Adrenal gland (tissue), 12 donors: ENCODE data around the gene ACVR1. TPM values are rescaled to one million over a fixed set of nuclear protein-coding genes. Genes with fewer than 3 reads are reported as not detected.

Source experiments
- DNase-seq, 7 donors: peaks; one replicate each; pipeline ENCODE4 v3.0.0-alpha.2; 2019 to 2020
- H3K27ac ChIP-seq, 5 donors: fragments of 200-600 bp; sonication (generic) in 4 of 5; 1 replicate in 3 of 5; 2 replicates in 2 of 5; pipeline versions ENCODE4 v1.5.1 to v1.8.0; 2016 to 2020; ENCODE audit warnings: mild to moderate bottlenecking in 1 of 5
- H3K27me3 ChIP-seq: fragments of 200-600 bp; 2 replicates; pipeline ENCODE4 v1.8.0; 2021
- H3K36me3 ChIP-seq, 2 donors: fragments of 200-600 bp; replicated peaks in 1 of 2; 1 replicate in 1 of 2; 2 replicates in 1 of 2; pipeline versions ENCODE4 v1.5.1 to v1.8.0; 2018 to 2022
- H3K4me1 ChIP-seq, 2 donors: fragments of 200-600 bp; replicated peaks in 1 of 2; 1 replicate in 1 of 2; 2 replicates in 1 of 2; pipeline versions ENCODE4 v1.5.1 to v1.8.0; 2018 to 2021
- H3K4me3 ChIP-seq, 4 donors: fragments of 200-600 bp; sonication (generic) in 3 of 4; one replicate each; pipeline ENCODE4 v1.5.1; 2016 to 2018
- H3K9me3 ChIP-seq, 3 donors: fragments of 200-600 bp; sonication (generic) in 1 of 3; replicated peaks in 1 of 3; 1 replicate in 2 of 3; 2 replicates in 1 of 3; pipeline versions ENCODE4 v1.5.1 to v1.8.0; 2016 to 2021
- POLR2A ChIP-seq, 2 donors: fragments of 450-650 bp; IDR thresholded peaks; one replicate each; pipeline ENCODE4 v1.6.1; 2017; ENCODE audit warnings: antibody characterized with exemption in 2 of 2, mild to moderate bottlenecking in 2 of 2, moderate library complexity in 1 of 2
- WGBS, 4 donors: extraction: QIAGEN DNeasy Blood & Tissue Kit in 2 of 4; methylation state at CpG; one replicate each; pipeline versions ENCODE4 v1.1.5 to v1.1.7; 2013 to 2017; 5-methylcytosine and 5-hydroxymethylcytosine counted together
- intact Hi-C, 2 donors: fragments of 100-400 bp; cut with DNase I; formaldehyde crosslinking; loops; one replicate each; pipeline versions ENCODE4 v1.14.1 to v1.15.0; 2022 to 2023
- polyA plus RNA-seq, 3 donors: library from polyadenylated mRNA; stranded (reverse); fragments of 200-250 nt in 2 of 3; fragments of 350-450 nt in 1 of 3; fragmentation: Illumina TruSeq in 1 of 3; extraction: RNeasy Lipid Tissue Mini Kit (QIAGEN cat#74804) in 1 of 3; gene quantifications; one replicate each; pipeline ENCODE4 v1.2.3, GENCODE V29; 2013 to 2014
- total RNA-seq, 9 donors: library from RNA; depleted of rRNA in 4 of 9; stranded (reverse); fragments of >200 nt in 4 of 9; fragments of 120-200 nt in 1 of 9; fragmentation: NEBNext Ultra II Directional in 1 of 9; extraction: Animal tissue kit (Norgen Biotek cat#: 25700) in 1 of 9; gene quantifications; one replicate each; pipeline versions ENCODE4 v1.1.0 to v1.2.4, GENCODE V29; 2013 to 2023
- TF ChIP-seq, protein P1 (sequence below), 6 experiments: fragments of 450-650 bp in 4 of 6; fragments of 200-600 bp in 2 of 6; sonication (generic) in 1 of 6; IDR thresholded peaks; 1 replicate in 5 of 6; 2 replicates in 1 of 6; pipeline versions ENCODE4 v1.5.1 to v1.8.0; 2016 to 2021; ENCODE audit warnings: antibody characterized with exemption in 6 of 6, mild to moderate bottlenecking in 2 of 6, moderate library complexity in 1 of 6
- donor health status: healthy with polysubstance abuse.
- donor health status: Bipolar disorder and iron deficiency.
- donor health status: DM: yes; HTN: yes; CAD: no.
- donor health status: DM: no; HTN: no; CAD: no.
- donor health status: DM: no; HTN: no; CAD: no.
- donor health status: DM: yes; HTN: yes; CAD: no.

ACVR1 gene
- total and polyA plus RNA-seq, 12 donors = 4.6 to 25.0 (median 16.0) TPM

DNA sequence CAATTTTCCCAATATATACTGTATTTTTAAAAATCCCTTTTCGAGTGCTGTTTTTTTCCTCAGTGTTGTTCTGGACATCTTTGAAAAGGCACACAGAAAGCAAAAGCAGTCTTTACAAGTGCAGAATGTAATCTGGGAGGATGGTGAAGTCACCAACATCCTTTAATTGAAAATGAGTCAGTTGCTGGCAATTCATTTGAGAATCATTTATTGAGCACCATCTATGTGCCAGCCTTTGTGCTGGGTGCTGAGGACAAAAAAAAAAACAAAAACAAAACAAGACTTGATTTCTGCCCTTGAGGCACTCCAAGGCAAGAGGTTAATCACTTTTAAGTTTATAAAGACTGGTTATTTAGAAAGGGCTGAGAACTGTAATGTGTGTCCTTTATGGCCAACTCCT is 46.7 kb upstream of the ACVR1 start:
- no peak for DNase-seq
- TF ChIP-seq, protein P1, sequence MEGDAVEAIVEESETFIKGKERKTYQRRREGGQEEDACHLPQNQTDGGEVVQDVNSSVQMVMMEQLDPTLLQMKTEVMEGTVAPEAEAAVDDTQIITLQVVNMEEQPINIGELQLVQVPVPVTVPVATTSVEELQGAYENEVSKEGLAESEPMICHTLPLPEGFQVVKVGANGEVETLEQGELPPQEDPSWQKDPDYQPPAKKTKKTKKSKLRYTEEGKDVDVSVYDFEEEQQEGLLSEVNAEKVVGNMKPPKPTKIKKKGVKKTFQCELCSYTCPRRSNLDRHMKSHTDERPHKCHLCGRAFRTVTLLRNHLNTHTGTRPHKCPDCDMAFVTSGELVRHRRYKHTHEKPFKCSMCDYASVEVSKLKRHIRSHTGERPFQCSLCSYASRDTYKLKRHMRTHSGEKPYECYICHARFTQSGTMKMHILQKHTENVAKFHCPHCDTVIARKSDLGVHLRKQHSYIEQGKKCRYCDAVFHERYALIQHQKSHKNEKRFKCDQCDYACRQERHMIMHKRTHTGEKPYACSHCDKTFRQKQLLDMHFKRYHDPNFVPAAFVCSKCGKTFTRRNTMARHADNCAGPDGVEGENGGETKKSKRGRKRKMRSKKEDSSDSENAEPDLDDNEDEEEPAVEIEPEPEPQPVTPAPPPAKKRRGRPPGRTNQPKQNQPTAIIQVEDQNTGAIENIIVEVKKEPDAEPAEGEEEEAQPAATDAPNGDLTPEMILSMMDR (IDR thresholded peaks at IDR 0.05) = no peak
- no peak for TF ChIP-seq POLR2A (IDR thresholded peaks at IDR 0.05)
- WGBS, 4 donors = 89 to 97% (median 93%) methylated on average over 1 of the region's 1 CpG
- intact Hi-C loops = no loop called here
- H3K27me3 ChIP-seq = no peaks in the 10 kb centered on the region
- no peak overlapping the region for H3K27ac ChIP-seq
- no peak overlapping the region for H3K4me3 ChIP-seq
- no peaks in the 10 kb centered on the region for H3K4me1 ChIP-seq
- H3K9me3 ChIP-seq = no peaks in the 10 kb centered on the region
- H3K36me3 ChIP-seq = no peaks in the 10 kb centered on the region

DNA sequence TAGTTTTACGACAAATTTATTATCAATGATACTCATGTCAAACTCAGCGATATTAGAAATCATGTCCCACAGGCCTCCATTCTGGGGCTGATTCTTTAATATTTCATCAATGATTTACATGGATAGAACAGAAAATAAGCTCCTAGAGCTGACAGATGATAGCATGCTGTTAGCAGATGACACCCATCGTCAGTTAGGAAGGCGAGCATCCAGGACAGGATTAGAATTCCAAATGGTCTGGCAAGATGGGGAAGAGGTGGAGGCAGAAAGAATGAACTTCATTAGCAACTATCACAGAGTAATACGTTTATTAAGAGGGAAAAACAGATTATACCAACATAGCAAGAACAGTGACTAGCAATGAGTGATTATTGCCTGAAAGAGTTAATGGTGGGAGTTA is 46.2 kb upstream of the ACVR1 start:
- TF ChIP-seq, protein P1 (IDR thresholded peaks at IDR 0.05) = no peak
- no peak for TF ChIP-seq POLR2A (IDR thresholded peaks at IDR 0.05)
- Histone ChIP-seq H3K27me3 (no peaks in the 10 kb centered on the region), H3K4me1 (no peaks in the 10 kb centered on the region), H3K9me3 (no peaks in the 10 kb centered on the region), H3K36me3 (no peaks in the 10 kb centered on the region), H3K27ac (no peak overlapping the region), H3K4me3 (no peak overlapping the region)
- no peak for DNase-seq
- intact Hi-C loops = no loop called here
- 75 to 83% (median 80%) methylated on average over 5 of the region's 5 CpGs for WGBS, 4 donors

DNA sequence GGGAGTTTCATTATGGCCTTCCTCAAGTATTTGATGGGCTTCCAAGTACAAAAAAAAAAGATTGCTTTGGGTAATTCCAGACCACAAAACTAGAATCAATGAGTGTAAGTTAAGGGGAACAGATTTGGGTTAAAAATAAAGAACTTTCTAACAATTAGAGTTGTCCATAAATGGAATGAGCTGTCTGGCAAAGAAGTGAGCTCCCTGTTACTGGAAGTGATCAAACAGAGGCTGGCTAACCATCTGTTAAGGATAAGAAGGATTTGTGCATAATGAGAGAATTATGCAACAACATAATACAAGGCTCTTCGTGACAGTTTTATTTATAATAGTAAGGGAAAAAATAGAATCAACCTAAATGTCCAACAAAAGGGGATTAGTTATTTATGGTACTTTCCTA is 44.6 kb upstream of the ACVR1 start:
- 56 to 65% (median 59%) methylated on average over 1 of the region's 1 CpG for WGBS, 4 donors
- Histone ChIP-seq H3K4me3 (no peak overlapping the region), H3K27ac (no peak overlapping the region), H3K9me3 (no peaks in the 10 kb centered on the region), H3K4me1 (no peaks in the 10 kb centered on the region), H3K36me3 (no peaks in the 10 kb centered on the region), H3K27me3 (no peaks in the 10 kb centered on the region)
- intact Hi-C loops = no loop called here
- no peak for TF ChIP-seq POLR2A (IDR thresholded peaks at IDR 0.05)
- TF ChIP-seq, protein P1 (IDR thresholded peaks at IDR 0.05) = no peak
- no peak for DNase-seq

DNA sequence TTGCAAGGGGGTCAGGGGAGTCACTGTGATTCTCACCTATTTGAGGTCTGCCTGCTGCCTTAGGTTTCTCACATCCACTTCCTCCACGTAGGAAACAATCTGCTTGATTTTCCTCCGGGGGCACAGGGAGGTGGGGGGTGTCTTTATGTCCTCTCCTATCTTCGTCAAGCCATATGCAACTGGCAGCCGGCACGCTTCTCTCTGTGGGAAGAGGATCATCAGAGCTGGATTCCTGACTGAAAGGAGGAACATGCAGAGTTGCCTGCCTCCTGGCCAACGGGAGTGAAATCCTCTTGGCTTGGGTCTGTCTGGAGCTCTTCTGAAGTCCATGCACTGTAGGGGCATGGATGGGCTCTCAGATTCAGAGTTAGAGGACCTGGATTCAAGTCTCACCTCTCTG is 43.1 kb upstream of the ACVR1 start:
- no peaks in the 10 kb centered on the region for H3K36me3 ChIP-seq
- DNase-seq = no peak
- intact Hi-C loops = no loop called here
- no peak overlapping the region for H3K4me3 ChIP-seq
- no peak overlapping the region for H3K27ac ChIP-seq
- no peaks in the 10 kb centered on the region for H3K27me3 ChIP-seq
- no peaks in the 10 kb centered on the region for H3K4me1 ChIP-seq
- TF ChIP-seq, protein P1 (IDR thresholded peaks at IDR 0.05) = no peak
- no peak for TF ChIP-seq POLR2A (IDR thresholded peaks at IDR 0.05)
- 66 to 81% (median 73%) methylated on average over 6 of the region's 6 CpGs for WGBS, 4 donors
- H3K9me3 ChIP-seq = no peaks in the 10 kb centered on the region
